Measurements from ENCODE around the gene RPUSD3.
"Not testable (repeated sequence)": the region's sequence is repeated elsewhere in the genome, so short reads cannot be mapped to it uniquely, and the experiment has no call there.

The RPUSD3 gene

GRCh38 chr3:9876991-9877390, 33.2 kb upstream of the RPUSD3 start:
- no peak overlapping the region for H3K4me3 ChIP-seq (replicated peaks; ENCODE audit: low read depth, low read length)
- TF ChIP-seq CTCF (IDR thresholded peaks at IDR 0.05; ENCODE audit: low read depth, low read length, missing control alignments): no peak
- no peak for DNase-seq (ENCODE audit: extremely low read depth, low read depth)

- H3K4me3 ChIP-seq (replicated peaks; ENCODE audit: low read depth, low read length); DNase-seq (ENCODE audit: extremely low read depth, low read depth): not testable (repeated sequence)
Measured at GRCh38 chr3:9876255-9876654, 32.4 kb upstream of the RPUSD3 start.

GRCh38 chr3:9875448-9875847, 31.6 kb upstream of the RPUSD3 start:
- no peak for TF ChIP-seq CTCF (IDR thresholded peaks at IDR 0.05; ENCODE audit: low read depth, low read length, missing control alignments)
- H3K4me3 ChIP-seq (replicated peaks; ENCODE audit: low read depth, low read length): no peak overlapping the region
- no peak for DNase-seq (ENCODE audit: extremely low read depth, low read depth)

GRCh38 chr3:9872067-9872466, 28.3 kb upstream of the RPUSD3 start:
- H3K4me3 ChIP-seq (replicated peaks; ENCODE audit: low read depth, low read length); DNase-seq (ENCODE audit: extremely low read depth, low read depth): not testable (repeated sequence)

- peak; percentile 51 for DNase-seq (ENCODE audit: extremely low read depth, low read depth)
- no peak for TF ChIP-seq CTCF (IDR thresholded peaks at IDR 0.05; ENCODE audit: low read depth, low read length, missing control alignments)
- H3K4me3 ChIP-seq (replicated peaks; ENCODE audit: low read depth, low read length): no peak overlapping the region
Measured at GRCh38 chr3:9870978-9871377, 27.2 kb upstream of the RPUSD3 start.

GRCh38 chr3:9869955-9870354, 26.1 kb upstream of the RPUSD3 start:
- no peak for DNase-seq (ENCODE audit: extremely low read depth, low read depth)
- no peak overlapping the region for H3K4me3 ChIP-seq (replicated peaks; ENCODE audit: low read depth, low read length)
- no peak for TF ChIP-seq CTCF (IDR thresholded peaks at IDR 0.05; ENCODE audit: low read depth, low read length, missing control alignments)

- DNase-seq (ENCODE audit: extremely low read depth, low read depth): no peak
- H3K4me3 ChIP-seq (replicated peaks; ENCODE audit: low read depth, low read length): no peak overlapping the region
- no peak for TF ChIP-seq CTCF (IDR thresholded peaks at IDR 0.05; ENCODE audit: low read depth, low read length, missing control alignments)
Measured at GRCh38 chr3:9867106-9867505, 23.3 kb upstream of the RPUSD3 start.

GRCh38 chr3:9866639-9867038, 22.8 kb upstream of the RPUSD3 start:
- no peak for DNase-seq (ENCODE audit: extremely low read depth, low read depth)
- TF ChIP-seq CTCF (IDR thresholded peaks at IDR 0.05; ENCODE audit: low read depth, low read length, missing control alignments): no peak
- no peak overlapping the region for H3K4me3 ChIP-seq (replicated peaks; ENCODE audit: low read depth, low read length)

GRCh38 chr3:9865125-9865637, 21.4 kb upstream of the RPUSD3 start:
- not testable (repeated sequence) for DNase-seq (ENCODE audit: extremely low read depth, low read depth)

More at GRCh38 chr3:9865125-9865637, 21.4 kb upstream of the RPUSD3 start:
- H3K4me3 ChIP-seq (replicated peaks; ENCODE audit: low read depth, low read length): not testable (repeated sequence)
